ENCODE data around the gene TMEM50A. TPM values are rescaled to one million over a fixed set of nuclear protein-coding genes. Genes with fewer than 3 reads are reported as not detected.
"Not testable (repeated sequence)": the region's sequence is repeated elsewhere in the genome, so short reads cannot be mapped to it uniquely, and the experiment has no call there.

The TMEM50A gene
- total RNA-seq, 2 donors from 2014 or later, result 76.3 to 125 TPM

DNA sequence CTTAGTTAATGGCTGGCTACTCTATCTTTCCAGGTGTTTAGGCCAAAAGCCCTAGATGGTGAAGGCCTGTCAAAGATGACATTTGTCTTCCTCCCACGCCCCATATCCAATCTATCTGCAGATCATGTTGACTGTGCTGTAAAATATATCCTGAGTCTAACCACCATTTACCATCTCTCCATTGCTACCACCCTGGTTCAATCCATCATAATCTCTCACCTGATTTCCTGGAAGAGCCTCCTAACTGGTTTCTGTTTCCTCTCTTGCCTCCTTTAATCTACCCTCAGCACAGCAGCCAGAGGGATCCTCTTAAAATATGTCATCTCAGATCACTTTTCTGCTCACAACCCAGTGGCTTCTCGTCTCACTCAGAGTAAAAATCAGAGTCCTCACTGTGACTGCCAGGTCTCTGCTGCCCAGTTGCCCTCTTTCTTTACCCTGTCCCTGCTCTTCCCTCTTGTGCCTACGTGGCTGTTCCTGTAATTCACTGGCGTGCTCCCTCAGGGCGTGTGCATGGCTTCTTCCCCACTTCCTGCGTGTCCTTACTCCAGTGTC, 17.8 kb downstream of the TMEM50A start:
- H3K9me3 Mint-ChIP-seq, result no peaks in the 10 kb centered on the region
- peak overlapping the region; percentile 69 for H3K27ac Mint-ChIP-seq
- peaks cover 98% of the 10 kb centered on the region for H3K36me3 Mint-ChIP-seq (ENCODE audit: low read depth)
- no peaks in the 10 kb centered on the region for H3K27me3 Mint-ChIP-seq
- H3K4me1 Mint-ChIP-seq, result peaks cover 15% of the 10 kb centered on the region
- H3K4me3 Mint-ChIP-seq, result peak overlapping the region; percentile 45
- peak; percentile 55 for ATAC-seq (replicated peaks)

DNA sequence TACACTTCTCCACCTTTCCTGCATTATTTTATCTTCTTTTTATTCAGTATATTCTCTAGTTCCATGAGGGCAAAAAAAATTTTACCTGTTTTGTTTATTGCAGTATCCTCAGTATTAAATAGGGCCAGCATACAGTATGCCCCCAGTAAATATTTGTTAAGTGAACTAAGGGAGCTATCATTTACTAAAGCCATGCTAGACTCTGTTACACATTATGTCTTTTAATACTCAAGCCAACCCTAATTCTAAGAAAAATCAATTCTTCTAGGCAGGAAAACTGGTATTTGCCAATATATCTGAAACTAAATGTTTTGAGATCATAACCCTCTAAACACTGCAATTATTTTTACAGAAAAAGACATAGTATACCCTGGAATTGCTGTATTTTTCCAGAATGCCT, 18.3 kb downstream of the TMEM50A start:
- ATAC-seq (replicated peaks), result no peak
- peaks cover 15% of the 10 kb centered on the region for H3K4me1 Mint-ChIP-seq
- H3K36me3 Mint-ChIP-seq (ENCODE audit: low read depth), result peaks cover 98% of the 10 kb centered on the region
- peak overlapping the region; percentile 69 for H3K27ac Mint-ChIP-seq
- H3K4me3 Mint-ChIP-seq, result peak overlapping the region; percentile 45
- H3K27me3 Mint-ChIP-seq, result no peaks in the 10 kb centered on the region
- H3K9me3 Mint-ChIP-seq, result no peaks in the 10 kb centered on the region

DNA sequence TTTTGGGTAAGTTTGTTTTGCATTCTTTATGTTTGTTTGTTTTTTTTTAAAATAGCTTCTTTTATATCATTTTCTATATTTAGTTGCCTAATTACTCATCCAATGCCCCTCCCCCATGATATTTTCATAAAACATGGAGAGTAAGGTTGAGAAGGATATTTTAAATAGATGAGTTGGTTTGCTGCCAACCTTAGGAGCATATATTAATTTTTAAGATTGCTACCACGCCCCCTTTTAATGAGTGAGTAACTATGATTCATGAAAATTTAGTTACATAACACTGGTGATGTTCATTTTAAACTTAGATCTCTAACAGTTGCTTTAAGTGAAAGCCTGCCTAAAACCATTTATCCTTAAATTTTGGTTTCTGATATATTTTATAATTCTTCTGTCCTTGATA, 18.7 kb downstream of the TMEM50A start:
- peaks cover 17% of the 10 kb centered on the region for H3K4me1 Mint-ChIP-seq
- peaks cover 98% of the 10 kb centered on the region for H3K36me3 Mint-ChIP-seq (ENCODE audit: low read depth)
- H3K4me3 Mint-ChIP-seq, result peak overlapping the region; percentile 28
- H3K27me3 Mint-ChIP-seq, result no peaks in the 10 kb centered on the region
- peak; percentile 30 for ATAC-seq (replicated peaks)
- no peaks in the 10 kb centered on the region for H3K9me3 Mint-ChIP-seq
- H3K27ac Mint-ChIP-seq, result peak overlapping the region; percentile 69

DNA sequence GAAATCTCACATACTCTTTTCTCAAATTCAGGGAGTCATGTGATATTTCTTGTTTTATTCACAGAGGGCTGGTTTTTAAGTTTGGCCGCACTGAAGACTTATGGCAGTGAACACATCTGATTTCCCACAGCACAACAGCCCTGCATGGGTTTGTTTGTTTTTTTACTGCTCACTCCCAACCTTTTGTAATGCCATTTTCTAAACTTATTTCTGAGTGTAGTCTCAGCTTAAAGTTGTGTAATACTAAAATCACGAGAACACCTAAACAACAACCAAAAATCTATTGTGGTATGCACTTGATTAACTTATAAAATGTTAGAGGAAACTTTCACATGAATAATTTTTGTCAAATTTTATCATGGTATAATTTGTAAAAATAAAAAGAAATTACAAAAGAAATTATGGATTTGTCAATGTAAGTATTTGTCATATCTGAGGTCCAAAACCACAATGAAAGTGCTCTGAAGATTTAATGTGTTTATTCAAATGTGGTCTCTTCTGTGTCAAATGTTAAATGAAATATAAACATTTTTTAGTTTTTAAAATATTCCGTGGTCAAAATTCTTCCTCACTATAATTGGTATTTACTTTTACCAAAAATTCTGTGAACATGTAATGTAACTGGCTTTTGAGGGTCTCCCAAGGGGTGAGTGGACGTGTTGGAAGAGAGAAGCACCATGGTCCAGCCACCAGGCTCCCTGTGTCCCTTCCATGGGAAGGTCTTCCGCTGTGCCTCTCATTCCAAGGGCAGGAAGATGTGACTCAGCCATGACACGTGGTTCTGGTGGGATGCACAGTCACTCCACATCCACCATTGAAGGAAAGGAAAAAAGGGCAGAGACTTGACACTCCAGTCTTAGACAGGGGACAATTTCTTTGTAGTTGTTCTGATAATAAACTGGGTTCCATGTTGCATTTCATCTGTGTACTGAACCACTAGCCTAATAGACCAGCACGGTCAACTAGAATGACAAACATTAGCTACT, 22.8 kb downstream of the TMEM50A start:
- Mint-ChIP-seq H3K36me3 (ENCODE audit: low read depth) (peaks cover 65% of the 10 kb centered on the region), H3K9me3 (no peaks in the 10 kb centered on the region), H3K4me1 (peaks cover 15% of the 10 kb centered on the region), H3K27ac (peak overlapping the region; percentile 22), H3K4me3 (no peak overlapping the region), H3K27me3 (no peaks in the 10 kb centered on the region)
- ATAC-seq (replicated peaks), result no peak

DNA sequence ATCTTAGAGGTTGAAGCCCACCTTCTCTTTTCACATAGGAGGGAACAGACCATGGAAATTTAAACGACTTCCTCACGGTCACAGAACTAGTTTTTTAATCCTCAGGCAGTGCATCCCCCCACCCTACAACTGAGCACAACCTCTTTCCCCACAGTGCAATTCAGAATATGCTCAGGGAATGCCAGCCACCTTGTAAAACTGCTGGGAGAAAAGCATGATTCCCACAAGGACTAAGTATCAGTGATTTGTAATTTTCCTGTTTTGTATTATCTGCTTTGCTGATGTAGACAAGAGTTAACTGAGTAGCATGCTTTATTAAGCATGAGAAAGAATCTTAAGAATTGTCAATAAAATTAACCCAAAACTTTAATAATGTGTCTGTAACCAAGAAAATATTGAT, 23.8 kb downstream of the TMEM50A start:
- no peaks in the 10 kb centered on the region for H3K9me3 Mint-ChIP-seq
- peaks cover 55% of the 10 kb centered on the region for H3K36me3 Mint-ChIP-seq (ENCODE audit: low read depth)
- H3K4me3 Mint-ChIP-seq, result no peak overlapping the region
- peak overlapping the region; percentile 22 for H3K27ac Mint-ChIP-seq
- H3K27me3 Mint-ChIP-seq, result no peaks in the 10 kb centered on the region
- no peak for ATAC-seq (replicated peaks)
- peaks cover 8% of the 10 kb centered on the region for H3K4me1 Mint-ChIP-seq

DNA sequence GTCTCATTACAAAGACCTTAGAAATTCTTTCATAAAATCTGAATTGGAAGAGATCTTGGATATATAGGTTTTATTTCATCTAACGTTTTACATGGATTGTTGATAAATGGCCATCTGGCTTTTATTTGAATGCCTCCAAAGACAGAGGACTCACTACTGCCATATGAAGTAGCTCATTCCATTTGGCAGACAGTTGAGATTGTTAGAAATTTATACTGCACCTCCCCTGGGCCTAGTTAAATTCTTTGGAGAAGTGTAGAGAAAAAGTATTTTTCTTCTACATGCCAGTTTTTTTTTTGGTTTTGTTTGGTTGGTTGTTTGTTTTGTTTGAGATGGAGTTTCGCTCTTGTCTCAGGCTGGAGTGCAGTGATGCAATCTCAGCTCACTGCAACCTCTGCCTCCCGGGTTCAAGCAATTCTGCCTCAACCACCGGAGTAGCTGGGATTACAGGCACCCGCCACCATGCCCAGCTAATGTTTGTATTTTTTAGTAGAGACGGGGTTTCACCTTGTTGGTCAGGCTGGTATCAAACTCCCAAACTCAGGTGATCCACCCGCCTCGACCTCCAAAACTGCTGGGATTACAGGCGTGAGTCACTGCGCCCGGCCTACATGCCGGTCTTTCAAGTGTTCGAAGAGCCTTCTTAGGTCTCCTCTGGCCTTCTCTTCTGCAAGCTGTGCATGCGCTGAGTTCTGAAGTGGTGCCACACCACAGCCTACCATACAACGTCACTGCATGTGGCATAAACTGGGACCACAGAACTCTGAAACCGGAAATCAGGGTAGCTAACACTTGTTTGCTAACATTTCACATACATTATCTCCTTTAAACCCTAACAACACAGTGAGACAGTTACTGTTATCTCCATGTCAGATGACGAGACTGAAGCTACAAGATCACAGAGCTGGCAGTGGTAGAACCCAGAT, 24.8 kb downstream of the TMEM50A start:
- H3K27ac Mint-ChIP-seq, H3K4me1 Mint-ChIP-seq, H3K4me3 Mint-ChIP-seq, H3K27me3 Mint-ChIP-seq, H3K9me3 Mint-ChIP-seq: not testable (repeated sequence)
- H3K36me3 Mint-ChIP-seq (ENCODE audit: low read depth), result peaks cover 45% of the 10 kb centered on the region
- peak; percentile 97 for ATAC-seq (replicated peaks)

DNA sequence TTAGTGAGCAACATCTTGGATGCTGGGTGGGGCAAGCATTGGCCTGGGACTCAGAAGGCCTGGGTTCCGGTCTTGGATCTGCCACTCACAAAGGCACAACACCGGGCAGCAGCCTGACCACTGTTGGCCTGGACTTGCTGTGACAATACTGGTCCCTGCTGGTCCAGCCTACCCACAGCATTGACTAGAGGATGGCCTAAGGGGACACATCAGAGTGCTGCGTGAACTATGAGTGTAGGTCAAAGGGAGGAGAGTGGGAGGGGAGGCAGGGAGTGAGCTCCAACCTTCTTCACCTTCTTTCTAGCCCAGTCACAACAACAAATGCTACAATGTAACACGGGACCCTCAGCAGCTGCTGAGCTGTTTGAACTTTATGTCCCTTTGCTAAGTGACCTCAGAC, 31.1 kb downstream of the TMEM50A start:
- no peak for ATAC-seq (replicated peaks)
- Mint-ChIP-seq H3K4me1 (no peaks in the 10 kb centered on the region), H3K27me3 (no peaks in the 10 kb centered on the region), H3K36me3 (ENCODE audit: low read depth) (no peaks in the 10 kb centered on the region), H3K9me3 (no peaks in the 10 kb centered on the region), H3K27ac (no peak overlapping the region), H3K4me3 (no peak overlapping the region)

GRCh38 chr1:25369691-25370271, 31.6 kb downstream of the TMEM50A start:
- H3K4me3 Mint-ChIP-seq, result not testable (repeated sequence)

GRCh38 chr1:25371757-25372156, 33.6 kb downstream of the TMEM50A start:
- not testable (repeated sequence) for ATAC-seq (replicated peaks); H3K36me3 Mint-ChIP-seq (ENCODE audit: low read depth); H3K27ac Mint-ChIP-seq; H3K4me3 Mint-ChIP-seq; H3K9me3 Mint-ChIP-seq; H3K27me3 Mint-ChIP-seq; H3K4me1 Mint-ChIP-seq

More at GRCh38 chr1:25369691-25370271, 31.6 kb downstream of the TMEM50A start:
- not testable (repeated sequence) for H3K9me3 Mint-ChIP-seq; H3K27me3 Mint-ChIP-seq; H3K27ac Mint-ChIP-seq; H3K36me3 Mint-ChIP-seq (ENCODE audit: low read depth); H3K4me1 Mint-ChIP-seq; ATAC-seq (replicated peaks)

- H3K27ac Mint-ChIP-seq; H3K4me1 Mint-ChIP-seq; H3K9me3 Mint-ChIP-seq; H3K4me3 Mint-ChIP-seq; ATAC-seq (replicated peaks); H3K36me3 Mint-ChIP-seq (ENCODE audit: low read depth); H3K27me3 Mint-ChIP-seq: not testable (repeated sequence)
Observed at GRCh38 chr1:25378367-25378766, 40.2 kb downstream of the TMEM50A start.

DNA sequence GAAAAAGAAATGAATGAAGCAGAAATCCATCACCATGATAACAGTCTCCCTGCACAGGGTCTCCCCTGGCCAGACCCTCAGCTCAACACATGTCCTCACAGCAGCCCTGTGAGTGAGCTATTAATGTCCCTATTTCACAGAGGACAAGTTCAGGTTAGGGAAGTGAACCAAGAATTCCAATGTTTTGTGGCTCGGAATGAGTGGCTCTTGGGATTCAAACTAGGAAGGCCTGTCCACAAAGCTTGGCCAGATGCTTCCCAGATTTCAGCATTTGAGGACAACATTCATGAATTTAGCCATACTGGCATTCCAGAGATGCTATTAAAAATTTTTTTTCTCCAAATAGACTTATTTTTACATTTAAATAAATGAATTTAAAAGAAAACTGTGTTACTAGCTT, 44.4 kb downstream of the TMEM50A start:
- H3K27ac Mint-ChIP-seq; H3K27me3 Mint-ChIP-seq; ATAC-seq (replicated peaks); H3K36me3 Mint-ChIP-seq (ENCODE audit: low read depth); H3K4me1 Mint-ChIP-seq; H3K9me3 Mint-ChIP-seq; H3K4me3 Mint-ChIP-seq: not testable (repeated sequence)

GRCh38 chr1:25383090-25383489, 45.0 kb downstream of the TMEM50A start:
- H3K36me3 Mint-ChIP-seq (ENCODE audit: low read depth); H3K27me3 Mint-ChIP-seq; H3K27ac Mint-ChIP-seq; H3K9me3 Mint-ChIP-seq; H3K4me3 Mint-ChIP-seq; H3K4me1 Mint-ChIP-seq: not testable (repeated sequence)
- ATAC-seq (replicated peaks), result peak; percentile 35

- H3K27me3 Mint-ChIP-seq; H3K36me3 Mint-ChIP-seq (ENCODE audit: low read depth); H3K27ac Mint-ChIP-seq; H3K4me3 Mint-ChIP-seq; H3K4me1 Mint-ChIP-seq; H3K9me3 Mint-ChIP-seq; ATAC-seq (replicated peaks): not testable (repeated sequence)
Observed at GRCh38 chr1:25383875-25384274, 45.7 kb downstream of the TMEM50A start.

- not testable (repeated sequence) for H3K4me1 Mint-ChIP-seq; H3K27me3 Mint-ChIP-seq; H3K27ac Mint-ChIP-seq; H3K9me3 Mint-ChIP-seq; H3K4me3 Mint-ChIP-seq; ATAC-seq (replicated peaks); H3K36me3 Mint-ChIP-seq (ENCODE audit: low read depth)
Observed at GRCh38 chr1:25387096-25387495, 49.0 kb downstream of the TMEM50A start.
